ENCODE measurements around the gene TNPO2. TPM values are rescaled to one million over a fixed set of nuclear protein-coding genes. Genes with fewer than 3 reads are reported as not detected.
A peak's percentile ranks its signal among the peaks of the same experiment; 100 is the strongest.

Gene TNPO2
- total RNA-seq, 1 donor from 2014 or later: 99.7 TPM

- Mint-ChIP-seq H3K27me3 (no peaks in the 10 kb centered on the region), H3K4me3 (no peak overlapping the region), H3K4me1 (ENCODE audit: unreplicated experiment) (no peaks in the 10 kb centered on the region), H3K9me3 (no peaks in the 10 kb centered on the region), H3K36me3 (no peaks in the 10 kb centered on the region), H3K27ac (no peak overlapping the region)
- DNase-seq (ENCODE audit: extremely low spot score, unreplicated experiment): no peak
- no peak for TF ChIP-seq CTCF (conservative IDR thresholded peaks at IDR 0.05)
Measured at GRCh38 chr19:12767150-12767549, 43.4 kb upstream of the TNPO2 start.

GRCh38 chr19:12766051-12766521 lies 42.4 kb upstream of the TNPO2 start:
- Mint-ChIP-seq H3K27me3 (no peaks in the 10 kb centered on the region), H3K27ac (peak overlapping the region; percentile 50), H3K4me1 (ENCODE audit: unreplicated experiment) (no peaks in the 10 kb centered on the region), H3K9me3 (no peaks in the 10 kb centered on the region), H3K36me3 (no peaks in the 10 kb centered on the region), H3K4me3 (peak overlapping the region; percentile 80)
- DNase-seq (ENCODE audit: extremely low spot score, unreplicated experiment): peak; percentile 85
- peak; percentile 82 for TF ChIP-seq CTCF (conservative IDR thresholded peaks at IDR 0.05)

- peaks cover 4% of the 10 kb centered on the region for H3K4me1 Mint-ChIP-seq (ENCODE audit: unreplicated experiment)
- H3K4me3 Mint-ChIP-seq: no peak overlapping the region
- no peak for DNase-seq (ENCODE audit: extremely low spot score, unreplicated experiment)
- H3K36me3 Mint-ChIP-seq: peaks cover 4% of the 10 kb centered on the region
- H3K27ac Mint-ChIP-seq: no peak overlapping the region
- H3K27me3 Mint-ChIP-seq: no peaks in the 10 kb centered on the region
- H3K9me3 Mint-ChIP-seq: no peaks in the 10 kb centered on the region
- TF ChIP-seq CTCF (conservative IDR thresholded peaks at IDR 0.05): no peak
Measured at GRCh38 chr19:12764698-12765097, 41.0 kb upstream of the TNPO2 start.

- Mint-ChIP-seq H3K4me3 (no peak overlapping the region), H3K27me3 (no peaks in the 10 kb centered on the region), H3K27ac (no peak overlapping the region), H3K4me1 (ENCODE audit: unreplicated experiment) (peaks cover 4% of the 10 kb centered on the region), H3K36me3 (peaks cover 4% of the 10 kb centered on the region), H3K9me3 (no peaks in the 10 kb centered on the region)
- DNase-seq (ENCODE audit: extremely low spot score, unreplicated experiment): no peak
- no peak for TF ChIP-seq CTCF (conservative IDR thresholded peaks at IDR 0.05)
Measured at GRCh38 chr19:12763100-12763499, 39.4 kb upstream of the TNPO2 start.

GRCh38 chr19:12759686-12760085 lies 36.0 kb upstream of the TNPO2 start:
- peaks cover 6% of the 10 kb centered on the region for H3K27me3 Mint-ChIP-seq
- TF ChIP-seq CTCF (conservative IDR thresholded peaks at IDR 0.05): no peak
- no peak overlapping the region for H3K4me3 Mint-ChIP-seq
- peaks cover 4% of the 10 kb centered on the region for H3K36me3 Mint-ChIP-seq
- DNase-seq (ENCODE audit: extremely low spot score, unreplicated experiment): no peak
- peaks cover 4% of the 10 kb centered on the region for H3K4me1 Mint-ChIP-seq (ENCODE audit: unreplicated experiment)
- no peak overlapping the region for H3K27ac Mint-ChIP-seq
- H3K9me3 Mint-ChIP-seq: no peaks in the 10 kb centered on the region
